NOMO-1 treated with DMSO at 0.1 percent for 48 hours (cell line): ENCODE data around the gene ZNF20.
"Not testable (repeated sequence)": the region's sequence is repeated elsewhere in the genome, so short reads cannot be mapped to it uniquely, and the experiment has no call there.

ENCODE experiments used
- DNase-seq: peaks from one replicate; lab custom pipeline; 2025; ENCODE audit not compliant: unreplicated experiment; lab: John Stamatoyannopoulos, UW

Gene ZNF20

DNA sequence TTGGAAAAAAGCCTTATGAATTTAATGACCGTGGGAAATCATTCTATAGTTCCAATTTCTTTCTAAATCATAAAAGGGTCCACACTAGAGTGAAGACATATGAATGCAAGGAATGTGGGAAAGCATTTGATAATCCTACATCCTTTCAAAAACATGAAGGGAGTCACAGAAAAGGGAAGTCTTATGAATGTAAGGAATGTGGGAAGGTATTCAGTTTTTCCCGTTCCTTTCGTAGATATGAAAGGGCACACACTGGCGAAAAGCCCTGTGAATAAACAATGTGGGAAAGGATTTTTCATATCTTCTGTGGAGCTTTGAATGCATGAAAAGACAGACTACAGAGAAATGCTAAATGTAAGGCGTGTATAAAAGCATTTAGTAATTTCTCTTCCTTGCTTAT is 27.0 kb downstream of the ZNF20 start:
- DNase-seq = no peak

DNA sequence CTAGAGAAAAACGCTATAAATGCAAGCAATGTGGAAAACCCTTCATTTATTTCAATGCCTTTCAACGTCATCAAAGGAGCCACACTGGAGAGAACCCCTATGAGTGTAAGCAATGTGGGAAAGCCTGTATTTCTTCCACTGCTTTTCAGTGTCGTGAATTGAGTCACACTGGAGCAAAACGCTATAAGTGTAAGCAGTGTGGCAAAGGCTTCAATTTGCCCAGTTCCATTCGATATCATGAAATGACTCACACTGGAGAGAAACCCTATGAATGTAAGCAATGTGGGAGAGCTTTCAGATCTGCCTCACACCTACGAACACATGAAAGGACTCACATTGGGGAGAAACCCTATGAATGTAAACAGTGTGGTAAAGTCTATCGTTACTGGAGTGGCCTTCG is 27.4 kb downstream of the ZNF20 start:
- DNase-seq = no peak

DNA sequence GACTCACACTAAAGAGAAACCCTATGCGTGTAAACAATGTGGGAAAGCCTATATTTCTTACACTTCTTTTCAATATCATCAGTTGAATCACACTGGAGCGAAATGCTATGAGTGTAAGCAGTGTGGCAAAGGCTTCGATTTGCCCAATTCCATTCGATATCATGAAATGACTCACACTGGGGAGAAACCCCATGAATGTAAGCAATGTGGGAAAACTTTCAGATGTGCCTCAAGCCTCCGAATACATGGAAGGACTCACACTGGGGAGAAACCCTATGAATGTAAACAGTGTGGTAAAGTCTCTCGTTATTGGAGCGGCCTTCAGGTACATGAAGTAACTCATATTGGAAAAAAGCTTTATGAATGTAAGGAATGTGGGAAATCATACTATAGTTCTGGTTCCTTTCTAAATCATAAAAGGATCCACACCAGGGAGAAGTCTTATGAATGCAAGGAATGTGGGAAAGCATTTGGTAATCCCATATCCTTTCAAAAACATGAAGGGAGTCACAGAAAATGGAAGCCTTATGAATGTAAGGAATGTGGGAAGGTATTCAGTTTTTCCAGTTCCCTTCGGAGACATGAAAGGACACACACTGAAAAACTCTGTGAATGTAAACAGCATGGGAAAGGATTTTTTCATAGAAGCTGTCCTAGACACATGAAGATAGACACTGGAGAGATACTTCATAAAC is 28.1 kb downstream of the ZNF20 start:
- DNase-seq = no peak

DNA sequence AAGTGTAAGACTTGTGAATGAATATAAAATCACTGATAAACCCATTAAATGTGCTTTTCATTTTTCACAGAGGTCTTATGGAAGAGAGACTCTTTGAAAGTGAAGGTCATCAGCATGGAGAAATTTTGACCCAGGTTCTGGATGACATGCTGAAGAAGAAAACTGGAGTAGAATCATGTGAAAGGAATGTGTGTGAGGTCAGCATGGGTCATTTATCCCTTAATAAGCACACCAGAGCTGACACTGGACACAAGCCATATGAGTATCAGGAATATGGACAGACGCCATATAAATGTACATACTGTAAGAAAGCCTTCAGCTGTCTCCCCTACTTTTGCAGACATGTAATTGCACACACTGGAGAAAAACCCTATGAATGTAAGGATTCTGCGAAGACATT is 29.0 kb downstream of the ZNF20 start:
- DNase-seq = no peak

DNA sequence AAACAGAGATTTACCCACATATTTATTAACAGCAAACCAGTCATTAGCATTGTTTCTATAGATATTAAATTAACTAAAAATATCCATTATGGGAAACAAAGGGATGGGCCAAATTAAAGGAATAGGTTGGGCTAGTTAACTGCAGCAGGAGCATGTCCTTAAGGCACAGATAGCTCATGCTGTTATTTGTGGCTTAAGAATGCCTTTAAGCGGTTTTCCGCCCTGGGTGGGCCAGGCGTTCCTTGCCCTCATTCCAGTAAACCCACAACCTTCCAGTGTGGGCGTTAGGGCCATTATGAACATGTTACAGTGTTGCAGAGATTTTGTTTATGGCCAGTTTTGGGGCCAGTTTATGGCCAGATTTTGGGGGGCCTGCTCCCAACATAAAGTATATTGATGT is 36.2 kb downstream of the ZNF20 start:
- DNase-seq = not testable (repeated sequence)

DNA sequence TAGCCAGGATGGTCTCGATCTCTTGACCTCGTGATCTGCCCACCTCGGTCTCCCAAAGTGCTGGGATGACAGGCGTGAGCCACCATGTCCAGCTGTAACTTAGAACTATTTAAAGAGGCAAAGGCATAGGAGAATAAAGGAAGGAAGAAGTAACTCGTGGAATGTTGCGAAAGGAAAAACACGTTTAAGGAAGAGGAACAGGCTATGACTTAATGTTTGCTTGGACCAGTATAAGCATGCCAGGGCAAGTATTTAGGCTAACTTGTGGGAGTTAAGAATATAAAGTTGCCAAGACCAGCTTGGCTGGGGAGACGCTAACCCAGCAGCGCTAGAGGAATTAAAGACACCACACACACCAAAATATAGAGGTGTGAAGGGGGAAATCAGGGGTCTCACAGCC is 42.1 kb downstream of the ZNF20 start:
- no peak for DNase-seq

DNA sequence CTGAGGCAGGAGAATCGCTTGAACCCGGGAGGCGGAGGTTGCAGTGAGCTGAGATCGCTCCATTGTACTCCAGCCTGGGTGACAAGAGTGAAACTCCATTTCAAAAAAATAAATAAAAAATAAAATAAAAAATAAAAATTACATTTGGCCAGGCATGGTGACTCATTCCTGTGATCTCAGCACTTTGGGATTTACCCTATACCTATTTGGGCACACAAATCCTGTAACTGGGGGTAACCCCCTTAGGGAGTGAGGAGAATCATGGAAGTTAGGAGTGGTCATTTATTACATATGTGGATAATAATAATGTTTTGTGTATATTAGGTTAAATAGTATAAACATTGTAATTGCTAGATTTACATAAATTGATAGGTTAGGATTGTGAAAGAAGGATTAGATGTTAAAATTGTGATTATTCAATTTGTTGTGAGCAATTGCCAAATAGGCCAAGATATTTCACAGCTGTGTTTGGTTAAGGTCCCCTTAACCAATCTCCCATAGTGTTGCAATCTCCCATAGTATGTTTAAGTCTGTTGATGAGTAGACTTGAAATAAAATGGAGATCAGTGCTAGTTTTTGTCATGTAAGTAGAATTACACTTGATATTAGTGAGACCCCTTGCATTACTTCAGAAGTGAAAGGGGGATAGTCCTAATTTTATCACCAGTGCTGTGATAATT is 44.9 kb downstream of the ZNF20 start:
- DNase-seq = no peak

DNA sequence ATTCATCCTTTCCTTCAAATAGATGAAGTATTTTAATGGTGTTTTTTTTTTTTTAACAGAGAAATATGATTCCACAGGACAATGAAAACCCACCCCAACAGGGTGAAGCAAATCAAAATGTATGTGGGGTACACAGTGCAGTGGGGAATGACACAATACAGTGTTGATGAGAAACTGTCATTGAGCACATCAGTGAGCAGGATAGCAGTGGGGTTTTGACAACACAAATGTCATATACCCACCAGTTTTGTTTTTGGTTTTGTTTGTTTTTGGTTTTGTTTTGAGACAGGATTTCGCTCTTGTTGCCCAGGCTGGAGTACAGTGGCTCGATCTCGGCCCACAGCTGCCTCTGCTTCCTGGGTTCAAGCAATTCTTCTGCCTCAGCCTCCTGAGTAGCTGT is 46.4 kb downstream of the ZNF20 start:
- DNase-seq = no peak

DNA sequence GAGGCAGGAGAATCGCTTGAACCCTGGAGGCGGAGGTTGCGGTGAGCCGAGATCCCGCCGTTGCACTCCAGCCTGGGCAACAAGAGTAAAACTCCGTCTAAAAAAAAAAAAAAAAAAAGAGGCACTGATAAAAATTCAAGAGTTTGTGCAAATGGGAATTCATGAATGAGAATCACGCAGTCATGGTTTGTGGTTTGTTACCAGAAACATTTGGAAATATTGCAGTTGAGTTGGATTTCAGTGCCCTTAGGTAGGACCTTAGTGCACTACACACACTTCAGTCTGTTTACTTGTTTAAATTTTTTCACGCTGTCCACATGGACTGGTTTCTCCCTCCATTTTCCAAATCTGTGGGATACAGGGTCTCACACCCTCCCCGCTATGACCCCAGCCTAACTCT is 47.2 kb downstream of the ZNF20 start:
- DNase-seq = no peak

DNA sequence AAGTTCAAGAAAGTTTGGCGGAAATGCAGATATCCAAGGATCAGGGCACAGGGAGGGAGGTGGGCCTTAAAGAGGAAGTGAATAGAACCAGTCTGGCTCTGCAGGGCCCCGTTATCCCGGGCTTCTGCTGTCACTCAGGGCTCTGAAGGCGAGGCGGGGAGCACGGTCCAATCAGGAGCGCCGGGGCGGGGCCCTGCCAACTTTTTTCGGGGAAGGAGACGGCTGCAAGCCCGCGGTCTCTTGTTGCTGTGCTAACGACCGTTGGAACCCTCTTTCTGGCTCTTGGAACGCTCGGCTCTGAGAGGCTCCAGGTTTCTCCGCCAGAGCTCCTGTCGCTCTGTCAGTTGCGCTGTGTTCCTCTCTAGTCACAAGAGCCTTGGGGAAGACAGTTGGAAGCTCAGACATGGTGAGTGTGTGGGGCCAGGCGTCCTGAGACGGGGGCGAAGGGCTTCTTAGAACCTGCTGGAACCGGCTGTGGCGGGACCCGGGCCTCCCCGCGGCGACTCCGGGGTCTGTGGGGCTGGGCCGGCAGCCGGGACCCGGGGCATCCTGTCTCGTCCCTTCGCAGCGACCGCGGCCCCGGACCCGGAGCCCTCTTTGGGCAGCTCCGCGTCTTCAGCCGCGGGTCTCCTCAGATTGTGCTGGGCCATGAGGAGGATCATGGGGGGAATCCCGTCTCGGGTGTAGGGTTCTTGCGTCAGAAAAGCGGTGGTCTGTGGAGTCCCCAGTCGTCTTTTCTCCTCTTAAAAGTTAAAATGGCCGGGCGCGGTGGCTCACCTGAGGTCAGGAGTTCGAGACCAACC is 47.9 kb downstream of the ZNF20 start:
- DNase-seq = no peak

DNA sequence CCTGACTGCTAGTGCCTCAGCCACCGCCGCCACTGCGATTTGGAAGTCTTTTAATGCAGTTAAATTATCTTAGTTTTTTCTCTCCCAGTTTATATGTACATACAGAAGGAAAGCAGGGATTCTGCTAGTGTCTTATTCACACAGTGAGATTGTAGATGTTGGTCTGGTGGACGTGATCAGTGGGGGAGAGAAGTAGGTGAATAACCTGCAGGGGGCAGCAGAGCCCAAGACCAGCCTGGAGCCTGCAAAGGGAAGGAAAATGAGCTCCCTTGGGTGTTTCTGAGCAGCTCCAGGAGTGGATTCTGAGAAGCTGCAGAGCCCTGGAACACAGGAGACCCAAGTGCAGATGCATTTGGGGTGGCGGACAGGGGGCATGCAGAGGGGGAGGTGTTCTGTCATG is 49.3 kb downstream of the ZNF20 start:
- DNase-seq = no peak

DNA sequence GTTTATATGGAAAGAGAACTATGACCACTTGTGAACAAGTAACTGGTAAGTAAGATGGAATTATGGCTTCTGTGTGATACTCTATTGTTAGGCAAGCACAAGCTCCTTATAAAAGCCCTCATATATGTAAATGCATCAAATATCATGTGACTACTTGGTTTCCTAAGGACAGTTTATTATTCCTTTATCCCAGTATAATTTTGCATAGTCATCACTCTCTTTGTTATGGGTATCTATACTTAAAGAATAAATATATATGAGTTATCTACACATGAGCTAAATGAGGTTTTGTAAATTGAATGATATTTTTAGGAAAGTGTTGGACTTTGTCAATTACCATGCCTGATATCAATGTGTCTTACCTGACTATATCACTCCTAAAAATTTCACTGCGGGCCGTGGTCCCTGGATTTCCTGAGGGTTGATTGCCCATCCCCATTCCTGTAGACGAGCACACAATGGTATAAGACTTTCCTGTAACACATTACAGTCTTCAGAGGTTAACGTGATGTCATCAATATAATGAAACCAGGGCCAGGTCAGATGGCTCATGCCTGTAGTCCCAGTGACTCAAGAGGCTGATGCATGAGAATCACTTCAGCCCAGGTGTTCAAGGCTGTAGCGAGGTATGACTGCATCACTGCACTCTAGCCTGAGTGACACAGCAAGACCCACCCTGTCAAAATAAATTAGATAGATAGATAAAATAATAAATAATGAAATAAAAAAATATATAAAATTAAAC is 54.9 kb downstream of the ZNF20 start:
- no peak for DNase-seq

DNA sequence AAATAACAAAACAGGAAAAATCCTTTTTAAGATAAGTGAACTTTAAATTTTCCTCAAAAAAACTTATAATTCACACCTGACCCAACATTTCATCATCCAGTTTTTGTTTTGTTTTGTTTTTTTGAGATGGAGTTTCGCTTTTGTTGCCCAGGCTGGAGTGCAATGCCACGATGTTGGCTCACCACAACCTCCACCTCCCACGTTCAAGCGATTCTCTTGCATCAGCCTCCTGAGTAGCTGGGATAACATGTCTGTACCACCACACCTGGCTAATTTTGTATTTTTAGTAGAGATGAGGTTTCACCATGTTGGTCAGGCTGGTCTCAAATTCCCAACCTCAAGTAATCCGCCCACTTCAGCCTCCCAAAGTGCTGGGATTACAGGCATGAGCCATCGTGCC is 56.8 kb downstream of the ZNF20 start:
- not testable (repeated sequence) for DNase-seq
